ENCODE data around the gene TAMALIN. TPM values are rescaled to one million over a fixed set of nuclear protein-coding genes. Genes with fewer than 3 reads are reported as not detected.

TAMALIN gene
- total RNA-seq, 1 donor from 2014 or later, result 27.5 TPM

DNA sequence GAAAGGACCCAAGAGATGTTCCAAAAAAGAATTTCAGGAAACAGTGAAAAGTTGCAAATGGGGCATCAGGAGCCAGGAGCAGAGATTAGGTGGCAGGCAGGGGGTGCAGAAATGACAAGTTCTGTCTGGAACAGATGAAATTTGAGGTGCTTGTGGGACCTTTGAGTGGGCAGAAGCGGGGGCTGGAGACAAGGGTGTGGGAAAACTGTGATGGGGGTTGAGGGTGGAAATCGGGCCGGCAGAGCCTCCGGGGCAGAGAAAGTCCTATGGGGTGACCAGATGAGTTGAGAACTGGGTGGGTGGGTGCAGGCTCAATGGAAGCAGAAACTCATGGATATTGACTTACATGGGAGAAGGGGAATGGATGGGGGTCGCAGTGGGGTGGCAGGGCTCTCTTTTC, 42.9 kb downstream of the TAMALIN start:
- DNase-seq (ENCODE audit: low spot score), result no peak
- intact Hi-C loops (cut with DNase I), result loop anchor here (2.0 to 10.0 kb wide), 2 partner anchors 13 to 825 kb away; no protein-coding TSS in a partner anchor

DNA sequence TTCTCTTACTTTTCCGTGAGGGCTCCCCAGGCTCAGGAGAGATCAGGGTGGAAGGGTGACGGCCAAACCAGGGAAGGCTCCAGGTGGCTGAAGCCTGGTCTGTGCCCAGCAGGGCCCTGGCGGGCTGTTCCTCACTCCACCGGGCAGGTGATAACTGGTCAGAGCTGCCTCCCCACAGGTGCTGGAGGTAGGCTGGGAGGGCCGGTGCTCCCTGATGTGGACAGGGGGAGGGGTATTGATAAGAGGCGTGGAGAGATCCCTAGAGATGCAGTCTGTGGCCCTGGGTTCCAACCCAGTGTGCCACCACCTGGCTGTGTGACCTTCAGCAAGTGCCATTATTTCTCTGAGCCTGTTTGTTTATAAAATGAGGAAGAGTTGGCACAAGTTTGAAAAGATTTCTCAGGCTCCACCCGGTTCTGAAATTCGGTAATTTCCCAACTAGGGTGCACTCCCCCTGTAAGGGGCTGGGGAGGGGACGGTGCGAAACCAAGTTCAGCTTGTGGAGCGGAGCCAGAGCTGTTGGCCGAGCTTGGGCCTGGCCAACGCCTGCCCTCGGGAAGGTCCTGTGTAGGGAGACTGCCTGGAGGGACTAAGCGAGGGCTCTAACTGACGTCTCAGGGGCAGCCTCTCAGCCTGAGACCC, 43.5 kb downstream of the TAMALIN start:
- intact Hi-C loops (cut with DNase I), result loop anchor here (2.0 kb wide), 1 partner anchor 13 kb away; no protein-coding TSS in a partner anchor
- no peak for DNase-seq (ENCODE audit: low spot score)

DNA sequence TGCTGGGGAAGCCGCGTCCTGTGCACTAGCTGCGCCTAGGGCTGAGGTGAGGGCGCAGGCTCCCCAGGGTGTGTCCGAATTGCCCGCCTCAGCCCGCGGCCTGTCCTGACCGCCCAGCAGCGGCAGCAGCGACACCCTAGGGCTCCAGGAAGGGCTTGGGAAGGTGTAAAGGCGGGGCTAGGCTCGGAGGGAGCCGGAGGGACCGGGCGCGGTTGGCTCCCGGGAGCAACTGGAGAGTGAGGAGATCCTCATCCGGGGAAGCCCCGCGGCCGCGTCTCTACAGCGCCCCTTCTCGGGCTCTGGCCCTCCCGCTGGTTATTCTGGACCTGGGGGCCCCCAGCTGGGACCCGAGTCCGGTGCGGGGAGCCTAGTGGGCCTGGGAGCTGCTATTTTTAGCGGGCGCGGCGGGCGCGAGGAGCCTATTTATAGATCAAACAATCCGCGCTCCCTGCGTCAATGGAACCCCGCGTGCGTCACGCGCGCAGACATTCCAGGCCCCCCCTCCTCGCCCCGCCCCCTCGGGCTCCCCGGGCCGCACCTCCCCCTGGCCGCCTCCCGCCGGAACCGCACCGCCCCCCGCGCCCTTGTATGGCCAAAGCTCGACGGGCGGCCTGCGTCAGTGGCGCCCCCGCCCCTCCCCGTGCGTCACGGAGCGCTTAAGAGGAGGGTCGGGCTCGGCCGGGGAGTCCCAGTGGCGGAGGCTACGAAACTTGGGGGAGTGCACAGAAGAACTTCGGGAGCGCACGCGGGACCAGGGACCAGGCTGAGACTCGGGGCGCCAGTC, 44.2 kb downstream of the TAMALIN start, which contains the start of gene NR4A1:
TSS of gene NR4A1 (plus strand) at position 685 of the 784 bp plus-strand sequence. CDS start 2,887 bp downstream, outside the sequence.
- DNase-seq (ENCODE audit: low spot score), result peak; percentile 98
- intact Hi-C loops (cut with DNase I), result loop anchor here (1.0 to 2.0 kb wide), 3 partner anchors 14 to 26 kb away; partner anchors contain the start of gene ATG101

DNA sequence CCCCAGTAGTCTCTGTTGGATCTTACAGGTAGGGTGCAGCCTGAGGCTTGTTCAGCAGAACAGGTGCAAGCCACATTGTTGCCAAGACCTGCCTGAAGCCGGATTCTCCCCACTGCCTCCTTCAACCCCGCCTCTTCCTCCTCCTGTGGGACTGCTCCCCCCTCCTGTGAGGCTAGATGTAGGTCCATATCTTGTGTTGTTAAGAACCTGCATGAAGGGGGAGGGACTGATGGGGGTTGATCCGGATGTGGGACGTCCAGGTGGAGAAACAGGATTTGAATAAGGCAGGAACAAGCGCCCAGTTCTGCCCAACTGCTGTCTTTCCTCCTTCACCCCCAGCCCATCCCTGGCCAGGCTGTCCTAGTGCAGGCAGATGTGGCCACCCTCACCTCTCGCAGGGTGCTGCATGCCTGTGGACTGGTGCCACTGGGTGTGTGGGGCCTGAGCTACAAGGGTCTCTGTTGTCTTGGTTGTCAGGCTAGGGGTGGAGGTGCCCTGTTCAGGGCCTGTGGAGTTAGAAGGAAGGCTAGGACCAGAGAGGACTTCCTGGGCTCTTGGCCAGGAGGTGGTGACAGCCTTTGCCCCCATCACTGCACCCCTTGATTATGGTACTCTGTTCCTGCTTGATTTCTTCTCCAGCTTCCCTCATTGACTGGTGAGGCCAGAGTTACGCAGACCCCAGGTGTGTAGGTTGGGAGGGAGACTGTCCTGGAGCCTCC, 45.9 kb downstream of the TAMALIN start:
- DNase-seq (ENCODE audit: low spot score), result no peak
- intact Hi-C loops (cut with DNase I), result no loop called here

DNA sequence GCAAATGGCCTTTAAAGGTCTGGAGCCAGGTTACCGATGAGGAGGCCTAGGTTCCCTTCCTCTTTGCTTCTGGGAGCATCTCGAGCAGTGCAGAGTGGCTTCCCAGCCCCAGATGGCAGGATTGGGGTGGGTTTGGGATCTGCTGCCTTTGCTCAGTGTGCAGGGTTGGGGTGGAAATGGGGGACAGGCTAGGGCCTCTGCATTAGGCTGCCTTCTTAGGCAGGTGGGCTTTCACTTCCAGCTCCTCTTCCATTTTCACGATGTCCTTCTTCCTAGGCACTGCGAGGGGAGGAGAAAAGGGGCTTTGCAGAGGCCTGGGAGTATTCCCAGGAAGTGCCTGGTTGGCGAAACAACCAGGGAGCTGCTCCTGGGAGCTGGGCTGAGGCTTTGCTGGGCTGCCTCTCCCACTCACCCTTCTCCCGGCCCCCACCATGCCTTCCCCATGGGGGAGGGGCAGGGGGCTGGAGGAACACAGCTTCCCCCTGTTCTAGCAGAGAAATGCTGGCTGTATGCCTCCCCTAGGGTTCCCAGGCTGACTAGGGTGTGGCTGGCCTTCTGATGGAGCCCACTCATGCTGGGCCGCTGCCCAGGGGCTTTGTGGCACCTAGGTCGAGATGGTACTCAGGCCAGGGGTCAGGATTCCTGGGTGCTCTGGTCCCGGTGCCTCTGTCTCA, 46.9 kb downstream of the TAMALIN start:
- no peak for DNase-seq (ENCODE audit: low spot score)
- intact Hi-C loops (cut with DNase I), result no loop called here

DNA sequence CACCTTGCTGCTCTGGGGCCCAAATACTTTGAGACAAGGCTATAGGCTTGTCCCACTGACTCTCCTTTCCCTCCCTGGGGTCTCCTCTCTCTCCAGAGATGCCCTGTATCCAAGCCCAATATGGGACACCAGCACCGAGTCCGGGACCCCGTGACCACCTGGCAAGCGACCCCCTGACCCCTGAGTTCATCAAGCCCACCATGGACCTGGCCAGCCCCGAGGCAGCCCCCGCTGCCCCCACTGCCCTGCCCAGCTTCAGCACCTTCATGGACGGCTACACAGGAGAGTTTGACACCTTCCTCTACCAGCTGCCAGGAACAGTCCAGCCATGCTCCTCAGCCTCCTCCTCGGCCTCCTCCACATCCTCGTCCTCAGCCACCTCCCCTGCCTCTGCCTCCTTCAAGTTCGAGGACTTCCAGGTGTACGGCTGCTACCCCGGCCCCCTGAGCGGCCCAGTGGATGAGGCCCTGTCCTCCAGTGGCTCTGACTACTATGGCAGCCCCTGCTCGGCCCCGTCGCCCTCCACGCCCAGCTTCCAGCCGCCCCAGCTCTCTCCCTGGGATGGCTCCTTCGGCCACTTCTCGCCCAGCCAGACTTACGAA, 47.6 kb downstream of the TAMALIN start:
- intact Hi-C loops (cut with DNase I), result no loop called here
- no peak for DNase-seq (ENCODE audit: low spot score)

DNA sequence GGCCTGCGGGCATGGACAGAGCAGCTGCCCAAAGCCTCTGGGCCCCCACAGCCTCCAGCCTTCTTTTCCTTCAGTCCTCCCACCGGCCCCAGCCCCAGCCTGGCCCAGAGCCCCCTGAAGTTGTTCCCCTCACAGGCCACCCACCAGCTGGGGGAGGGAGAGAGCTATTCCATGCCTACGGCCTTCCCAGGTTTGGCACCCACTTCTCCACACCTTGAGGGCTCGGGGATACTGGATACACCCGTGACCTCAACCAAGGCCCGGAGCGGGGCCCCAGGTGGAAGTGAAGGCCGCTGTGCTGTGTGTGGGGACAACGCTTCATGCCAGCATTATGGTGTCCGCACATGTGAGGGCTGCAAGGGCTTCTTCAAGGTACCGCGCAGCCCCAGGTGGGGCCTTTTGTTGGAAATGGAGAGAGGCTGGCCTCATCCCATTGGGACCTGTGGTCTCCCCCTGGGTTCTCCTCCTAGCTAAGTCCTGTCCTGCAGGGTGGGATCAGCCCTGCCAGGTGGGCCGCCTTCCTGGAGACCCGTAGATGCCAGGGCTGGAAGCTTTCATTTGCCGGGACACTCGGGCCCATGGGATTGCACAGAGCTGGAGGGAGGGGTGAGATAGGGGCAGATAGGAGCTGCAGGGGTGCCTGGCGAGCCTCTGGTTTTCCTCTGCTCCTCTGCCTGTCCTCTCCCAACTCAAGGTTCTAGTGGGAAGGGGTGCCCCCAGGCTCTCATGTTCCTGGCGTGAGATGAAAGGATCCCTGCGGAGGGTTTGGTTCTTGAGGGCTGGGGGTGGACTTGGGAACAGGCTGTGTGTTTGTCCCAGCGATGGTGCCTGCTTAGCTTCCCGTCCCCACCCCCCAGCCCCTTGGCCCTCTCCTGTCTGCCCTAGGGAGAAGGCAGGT, 48.3 kb downstream of the TAMALIN start:
- DNase-seq (ENCODE audit: low spot score), result no peak
- intact Hi-C loops (cut with DNase I), result no loop called here

DNA sequence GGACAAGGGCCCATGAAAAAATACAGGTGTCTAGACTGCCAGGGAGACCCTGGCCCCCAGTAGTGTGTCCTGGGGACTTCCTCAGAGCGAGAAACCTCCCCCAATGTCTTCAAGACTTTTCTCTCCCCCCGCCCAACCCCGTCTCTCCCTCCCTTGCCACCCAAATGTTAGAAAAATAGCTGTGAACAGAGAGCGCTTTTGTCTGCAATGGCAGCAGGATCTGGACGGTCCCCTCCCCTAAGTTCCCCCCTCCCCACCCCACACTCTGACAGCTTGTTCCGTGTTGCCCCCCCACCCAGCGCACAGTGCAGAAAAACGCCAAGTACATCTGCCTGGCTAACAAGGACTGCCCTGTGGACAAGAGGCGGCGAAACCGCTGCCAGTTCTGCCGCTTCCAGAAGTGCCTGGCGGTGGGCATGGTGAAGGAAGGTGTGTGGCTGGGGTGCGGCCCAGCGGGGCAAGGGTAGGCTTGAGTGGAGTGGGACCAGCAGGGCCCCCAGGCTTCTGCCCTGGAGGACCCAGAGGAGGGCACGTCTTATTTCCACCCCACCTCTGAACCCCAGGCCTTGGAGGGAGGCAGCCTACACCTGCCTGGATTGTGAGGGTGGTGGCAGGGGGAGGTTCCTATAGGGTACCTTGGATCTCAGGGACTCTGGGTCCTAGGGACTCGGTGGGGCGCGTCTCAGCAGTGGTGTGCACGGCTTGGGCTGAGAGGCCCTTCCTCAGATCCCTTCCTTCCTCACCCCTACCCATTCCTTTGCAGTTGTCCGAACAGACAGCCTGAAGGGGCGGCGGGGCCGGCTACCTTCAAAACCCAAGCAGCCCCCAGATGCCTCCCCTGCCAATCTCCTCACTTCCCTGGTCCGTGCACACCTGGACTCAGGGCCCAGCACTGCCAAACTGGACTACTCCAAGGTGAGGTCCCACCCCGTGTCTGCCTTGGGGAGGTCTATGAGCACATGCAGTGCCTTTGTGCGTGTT, 49.3 kb downstream of the TAMALIN start:
- intact Hi-C loops (cut with DNase I), result no loop called here
- DNase-seq (ENCODE audit: low spot score), result no peak

DNA sequence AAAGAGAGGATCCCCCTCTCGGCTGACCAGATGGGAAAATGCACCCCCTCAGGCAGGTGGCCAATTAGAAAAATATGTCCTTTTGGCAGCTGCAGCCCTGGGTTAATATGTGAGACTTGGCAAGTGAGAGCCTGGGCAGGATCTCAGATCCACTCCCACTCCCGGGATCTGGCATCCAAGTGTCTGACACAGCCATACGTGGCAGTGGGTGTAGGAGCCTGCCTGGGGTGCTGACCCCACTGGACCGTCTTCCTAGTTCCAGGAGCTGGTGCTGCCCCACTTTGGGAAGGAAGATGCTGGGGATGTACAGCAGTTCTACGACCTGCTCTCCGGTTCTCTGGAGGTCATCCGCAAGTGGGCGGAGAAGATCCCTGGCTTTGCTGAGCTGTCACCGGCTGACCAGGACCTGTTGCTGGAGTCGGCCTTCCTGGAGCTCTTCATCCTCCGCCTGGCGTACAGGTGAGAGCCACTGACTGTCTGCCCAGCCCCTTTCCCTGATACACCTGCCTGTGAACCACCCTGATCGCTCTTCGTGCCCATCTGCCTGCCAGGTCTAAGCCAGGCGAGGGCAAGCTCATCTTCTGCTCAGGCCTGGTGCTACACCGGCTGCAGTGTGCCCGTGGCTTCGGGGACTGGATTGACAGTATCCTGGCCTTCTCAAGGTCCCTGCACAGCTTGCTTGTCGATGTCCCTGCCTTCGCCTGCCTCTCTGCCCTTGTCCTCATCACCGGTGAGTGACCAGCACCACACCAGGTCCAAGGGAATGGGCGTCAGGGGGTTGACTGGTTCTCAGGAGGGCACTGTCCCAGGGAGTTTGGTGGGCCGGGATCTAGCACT, 50.3 kb downstream of the TAMALIN start:
- intact Hi-C loops (cut with DNase I), result no loop called here
- no peak for DNase-seq (ENCODE audit: low spot score)

DNA sequence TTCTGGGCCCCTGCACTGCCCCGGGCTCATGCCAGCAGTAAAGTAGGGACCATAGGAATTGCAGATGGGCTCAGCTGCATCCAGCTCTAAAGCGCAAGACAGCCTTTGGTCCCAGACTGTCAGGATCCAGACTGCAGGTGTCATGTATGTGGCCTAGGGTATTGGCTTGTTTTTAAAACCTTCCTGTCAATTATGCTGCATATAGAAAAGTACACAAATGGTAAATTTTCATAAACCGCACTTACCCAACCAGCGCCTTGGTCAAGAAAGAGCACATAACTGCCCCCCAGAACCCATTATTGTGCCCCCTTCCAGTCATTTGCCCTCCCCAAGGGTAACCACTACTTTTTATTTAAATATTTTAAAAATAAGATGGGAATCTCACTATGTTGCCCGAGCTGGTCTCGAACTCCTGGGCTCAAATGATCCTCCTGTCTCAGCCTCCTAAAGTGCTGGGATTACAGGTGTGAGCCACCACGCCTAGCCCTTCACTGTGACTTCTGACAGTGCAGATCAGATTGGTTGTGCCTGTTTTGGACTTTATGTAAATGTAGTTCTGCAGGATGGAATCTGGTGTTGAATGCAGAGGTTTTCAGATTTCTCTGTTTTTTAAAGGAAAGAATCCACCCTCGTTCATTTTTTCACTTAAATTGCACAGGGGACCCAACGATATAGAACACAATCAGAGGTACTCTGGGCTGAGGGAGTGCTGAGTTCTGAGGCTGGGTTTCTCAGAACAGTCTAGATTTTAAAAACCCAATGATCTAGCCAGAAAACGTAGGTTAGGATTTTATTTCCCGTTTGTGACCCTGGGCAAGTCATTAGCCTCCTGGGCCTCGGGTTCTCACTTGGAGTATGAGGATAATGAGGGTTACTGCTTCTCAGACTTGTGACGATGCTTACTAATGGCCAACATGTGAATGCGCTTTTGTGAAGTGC, 51.2 kb downstream of the TAMALIN start:
- no peak for DNase-seq (ENCODE audit: low spot score)
- intact Hi-C loops (cut with DNase I), result no loop called here

DNA sequence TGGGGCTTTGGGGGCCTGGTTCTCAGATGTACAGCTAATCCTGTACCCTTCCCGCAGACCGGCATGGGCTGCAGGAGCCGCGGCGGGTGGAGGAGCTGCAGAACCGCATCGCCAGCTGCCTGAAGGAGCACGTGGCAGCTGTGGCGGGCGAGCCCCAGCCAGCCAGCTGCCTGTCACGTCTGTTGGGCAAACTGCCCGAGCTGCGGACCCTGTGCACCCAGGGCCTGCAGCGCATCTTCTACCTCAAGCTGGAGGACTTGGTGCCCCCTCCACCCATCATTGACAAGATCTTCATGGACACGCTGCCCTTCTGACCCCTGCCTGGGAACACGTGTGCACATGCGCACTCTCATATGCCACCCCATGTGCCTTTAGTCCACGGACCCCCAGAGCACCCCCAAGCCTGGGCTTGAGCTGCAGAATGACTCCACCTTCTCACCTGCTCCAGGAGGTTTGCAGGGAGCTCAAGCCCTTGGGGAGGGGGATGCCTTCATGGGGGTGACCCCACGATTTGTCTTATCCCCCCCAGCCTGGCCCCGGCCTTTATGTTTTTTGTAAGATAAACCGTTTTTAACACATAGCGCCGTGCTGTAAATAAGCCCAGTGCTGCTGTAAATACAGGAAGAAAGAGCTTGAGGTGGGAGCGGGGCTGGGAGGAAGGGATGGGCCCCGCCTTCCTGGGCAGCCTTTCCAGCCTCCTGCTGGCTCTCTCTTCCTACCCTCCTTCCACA, 52.0 kb downstream of the TAMALIN start:
- intact Hi-C loops (cut with DNase I), result no loop called here
- no peak for DNase-seq (ENCODE audit: low spot score)

DNA sequence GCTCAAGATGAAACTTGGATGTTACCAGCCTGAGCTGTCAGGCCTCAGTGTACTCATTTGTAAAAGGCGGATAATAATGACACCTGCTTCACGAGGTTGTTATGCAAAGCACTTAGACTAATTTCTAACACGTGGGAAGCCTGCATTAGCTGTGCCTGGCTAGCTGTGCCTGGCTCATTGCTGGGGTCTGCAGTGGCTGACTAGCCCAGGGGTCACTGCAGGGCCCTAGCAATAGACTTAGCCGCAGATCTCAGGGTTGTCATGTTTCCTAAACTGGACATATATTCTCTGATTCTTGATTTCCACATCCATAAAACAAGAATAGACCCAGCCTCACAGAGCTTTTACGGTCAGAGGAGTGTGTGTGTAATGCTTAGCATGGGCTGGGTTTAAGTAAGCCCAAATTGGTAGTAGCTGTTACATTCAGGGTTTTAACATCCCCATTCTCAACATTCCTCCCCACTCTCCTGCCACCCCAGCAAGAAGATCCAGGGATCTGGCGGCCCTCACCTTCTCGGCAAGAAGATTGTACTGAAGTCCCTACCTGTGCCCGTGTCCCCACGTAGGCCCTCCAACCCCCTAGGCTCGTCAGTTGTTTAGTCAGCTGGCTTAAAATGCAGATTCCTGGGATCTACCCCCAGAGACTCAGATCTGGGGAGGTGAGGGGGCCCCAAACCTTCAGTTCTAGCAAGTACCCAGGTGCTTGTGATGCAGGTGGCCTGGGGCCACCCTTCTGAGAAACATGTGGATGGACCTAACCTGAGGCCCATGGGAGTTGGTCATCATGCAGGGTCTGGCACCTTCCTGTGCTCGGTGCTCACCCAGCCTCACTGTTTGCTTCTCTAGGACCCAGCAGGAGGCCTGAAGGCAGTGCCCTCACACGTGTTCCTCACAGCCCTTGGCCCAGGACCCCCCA, 53.1 kb downstream of the TAMALIN start:
- no peak for DNase-seq (ENCODE audit: low spot score)

DNA sequence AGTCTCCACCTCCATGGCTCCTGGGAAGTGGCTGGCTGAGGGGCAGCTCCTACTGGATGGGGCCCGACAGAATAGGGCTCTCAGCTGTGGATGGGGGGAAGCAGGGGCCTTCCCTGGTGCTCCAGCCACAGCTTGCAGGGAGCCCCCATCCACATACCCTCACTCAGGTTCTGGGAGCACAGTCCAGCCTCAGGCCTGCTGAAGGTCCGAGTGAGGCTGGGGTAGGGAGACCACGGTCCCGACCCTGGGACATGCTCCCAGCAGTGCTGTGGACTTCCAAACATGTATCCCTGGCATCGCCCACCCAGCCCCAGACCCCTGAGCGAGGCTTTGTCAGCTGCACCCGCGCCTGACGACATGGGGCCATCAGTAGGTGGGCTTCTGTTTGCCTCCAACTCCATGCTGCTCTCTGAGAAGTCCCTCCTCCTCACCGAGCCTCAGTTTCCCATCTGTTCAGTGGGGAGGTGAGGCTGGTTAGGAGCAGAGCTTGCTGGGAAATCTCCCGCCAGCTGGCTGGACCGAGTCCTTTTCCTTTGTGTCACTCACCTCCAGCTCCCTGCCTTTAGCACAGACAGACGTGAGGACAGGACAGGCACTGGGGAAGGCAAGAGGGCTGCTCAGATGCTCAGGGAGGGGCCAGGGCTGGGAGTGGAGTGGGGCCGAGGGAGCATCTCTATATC, 53.9 kb downstream of the TAMALIN start:
- intact Hi-C loops (cut with DNase I), result no loop called here
- DNase-seq (ENCODE audit: low spot score), result no peak

More for the DNA sequence above, 53.1 kb downstream of the TAMALIN start:
- intact Hi-C loops (cut with DNase I), result no loop called here
